HG03575 (cell line): ENCODE data around the gene TRIP6.
"Not testable (repeated sequence)": the region's sequence is repeated elsewhere in the genome, so short reads cannot be mapped to it uniquely, and the experiment has no call there.

Experiments
- ATAC-seq: cut with Tn5 transposase; IDR thresholded peaks from one replicate; pipeline ENCODE4 v1.9.1; 2021; ENCODE audit not compliant: unreplicated experiment, insufficient number of reproducible peaks, low FRiP score; ENCODE audit errors: extremely low read depth

Gene TRIP6

DNA sequence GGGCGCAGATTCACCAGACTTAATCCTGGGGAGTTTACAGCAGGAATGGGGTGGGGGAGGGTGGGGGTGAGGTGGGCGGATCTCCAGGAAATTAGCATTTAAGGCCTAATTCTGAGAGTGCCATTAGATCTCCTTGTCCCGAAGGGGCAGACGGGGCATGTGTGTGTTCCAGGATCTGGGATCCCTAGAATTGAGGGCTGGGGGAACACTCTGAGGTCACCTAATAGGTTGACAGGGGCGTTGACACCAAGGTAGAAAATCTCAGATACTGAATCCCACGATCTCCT is 30.4 kb upstream of the TRIP6 start:
- ATAC-seq, result no peak

DNA sequence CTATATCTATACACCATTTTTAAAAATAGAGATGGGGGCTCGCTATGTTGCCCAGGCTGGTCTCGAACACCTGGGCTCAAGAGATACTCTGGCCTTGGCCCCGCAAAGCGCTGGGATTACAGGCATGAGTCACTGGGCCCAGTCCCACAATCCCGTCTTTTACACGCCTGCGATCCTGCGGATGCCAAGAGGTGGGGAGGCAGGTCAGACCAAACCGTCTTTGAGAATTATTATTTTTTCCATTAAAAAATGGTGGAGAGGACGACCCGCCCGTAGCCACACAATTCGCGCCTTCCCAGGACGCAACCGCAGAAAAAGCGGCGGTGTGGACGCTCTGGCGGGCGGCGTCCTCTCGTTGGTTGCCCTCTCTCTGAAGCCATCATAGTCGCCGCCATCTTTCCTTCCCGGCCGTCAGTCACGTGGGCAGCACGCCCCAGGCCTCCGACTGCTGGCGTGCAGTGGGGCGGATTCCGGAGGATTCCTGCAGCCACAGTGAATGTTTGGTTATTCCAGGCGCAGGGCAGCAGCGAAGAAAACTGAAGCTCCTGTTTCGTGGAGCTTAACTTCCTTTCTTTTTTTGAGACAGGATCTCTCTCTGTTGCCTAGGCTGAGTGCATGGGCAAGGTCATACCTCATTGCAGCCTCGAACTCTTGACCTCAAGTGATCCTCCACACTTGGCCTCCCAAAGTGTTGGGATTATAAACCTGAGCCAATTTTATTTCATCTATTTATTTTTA is 29.9 kb upstream of the TRIP6 start:
- ATAC-seq, result no peak

DNA sequence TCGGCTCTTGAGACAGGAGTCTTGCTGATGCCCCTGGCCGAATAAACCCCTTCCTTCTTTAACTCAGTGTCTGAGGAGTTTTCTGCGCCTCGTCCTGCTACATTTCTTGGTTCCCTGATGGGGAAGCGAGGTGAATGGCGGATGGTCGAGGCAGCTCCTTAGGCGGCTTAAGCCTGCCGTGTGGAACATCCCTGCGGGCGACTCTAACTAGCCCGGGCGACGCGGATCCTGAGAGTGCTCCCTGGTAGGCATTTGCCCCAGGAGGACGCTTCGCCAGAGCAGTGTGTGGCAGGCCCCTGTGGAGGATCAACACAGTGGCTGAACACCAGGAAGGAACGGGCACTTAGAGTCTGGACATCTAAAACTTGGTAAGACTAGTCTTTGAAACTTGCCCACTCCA is 27.8 kb upstream of the TRIP6 start:
- ATAC-seq, result no peak

DNA sequence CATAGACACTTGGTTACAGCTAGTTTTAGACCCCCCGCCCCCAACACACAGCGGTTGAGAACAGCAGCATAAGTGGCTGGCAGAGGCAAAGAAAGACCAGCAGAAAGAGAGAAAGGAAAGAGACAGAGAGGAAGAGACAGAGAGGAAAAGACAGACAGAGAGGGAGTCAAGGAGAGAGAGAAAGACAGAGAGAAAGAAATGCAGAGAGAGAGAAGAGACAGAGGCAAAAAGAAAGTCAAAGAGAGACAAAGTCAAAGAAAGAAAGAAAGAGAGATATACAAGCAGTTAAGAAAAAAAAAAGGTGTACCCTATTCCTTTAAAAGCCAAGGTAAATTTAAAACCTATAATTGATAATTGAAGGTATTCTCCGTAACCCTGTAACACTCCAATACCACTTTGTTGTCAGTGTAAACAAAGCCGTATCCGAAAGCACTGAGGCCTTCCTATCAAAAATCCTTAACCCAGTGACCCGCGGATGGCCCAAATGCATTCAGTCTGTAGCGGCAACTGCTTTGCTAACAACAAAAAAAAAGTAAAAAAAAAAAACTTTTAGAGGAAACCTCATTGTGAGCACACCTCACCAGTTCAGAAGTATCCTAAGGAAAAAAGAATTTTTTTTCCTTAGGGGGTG is 26.6 kb upstream of the TRIP6 start:
- no peak for ATAC-seq

DNA sequence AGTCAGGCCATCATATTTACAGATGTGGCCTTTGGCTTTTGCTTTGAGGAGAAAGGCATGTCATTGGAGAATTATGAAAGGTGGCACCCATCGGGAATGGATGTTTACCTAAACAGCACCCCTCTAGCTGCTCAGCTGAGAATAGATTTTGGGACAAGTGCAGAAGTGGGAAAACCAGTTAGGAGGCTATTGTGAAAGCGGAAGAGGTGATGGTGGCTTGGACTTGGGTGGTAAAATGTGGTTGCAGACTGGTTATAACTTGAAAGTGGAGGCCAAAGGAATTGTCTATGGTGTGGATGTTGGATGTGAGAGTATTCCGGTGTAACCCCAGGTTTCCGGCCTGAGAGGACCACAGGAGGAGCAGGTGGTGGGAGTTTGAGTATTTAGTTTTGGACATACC is 19.8 kb upstream of the TRIP6 start:
- no peak for ATAC-seq

DNA sequence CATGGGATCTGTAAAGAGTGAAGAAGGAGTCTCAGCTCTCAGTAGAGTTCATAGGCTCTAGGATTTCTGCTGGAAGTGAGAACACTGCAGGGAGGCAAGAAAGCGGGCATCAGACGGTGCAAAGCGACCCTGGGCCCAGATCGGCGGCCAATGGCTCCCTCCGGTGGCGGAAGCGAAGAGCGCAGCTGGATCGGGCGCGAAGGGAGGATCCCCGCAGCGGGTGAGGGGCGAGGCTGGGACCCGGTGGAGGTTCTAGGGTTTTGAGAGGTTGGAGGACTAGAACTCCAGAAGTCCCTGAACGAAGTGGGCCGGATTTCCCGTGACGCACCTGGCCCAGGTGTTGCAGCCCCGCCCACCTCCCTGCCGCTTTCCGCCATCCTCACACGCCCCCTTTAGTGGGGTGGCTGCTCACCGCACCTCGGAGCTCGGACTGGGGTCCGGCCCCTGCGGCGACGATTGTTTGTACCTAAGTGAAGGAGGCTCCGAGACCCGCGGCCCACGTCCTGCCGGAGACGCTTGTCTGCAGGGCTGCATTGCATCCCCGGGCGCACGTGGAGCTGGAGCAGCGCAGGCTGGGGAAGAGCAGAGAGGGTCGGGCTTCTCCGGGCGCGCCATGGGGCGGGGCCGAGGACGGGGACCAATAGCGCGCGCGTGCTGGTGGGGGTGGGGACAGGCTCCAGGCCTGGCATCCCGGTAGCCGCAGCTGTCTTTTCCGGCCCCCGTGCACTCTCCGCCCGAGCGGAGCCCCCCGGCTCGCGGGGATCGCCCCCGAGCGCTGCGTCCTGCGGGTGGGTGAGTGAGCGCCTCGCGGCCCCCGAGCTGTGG is 14.9 kb upstream of the TRIP6 start, which contains the start of gene SLC12A9:
Gene SLC12A9, plus strand, starts transcription at position 666 of the 825 bp plus-strand sequence. CDS start 1,485 bp downstream, outside the sequence.
- no peak for ATAC-seq

DNA sequence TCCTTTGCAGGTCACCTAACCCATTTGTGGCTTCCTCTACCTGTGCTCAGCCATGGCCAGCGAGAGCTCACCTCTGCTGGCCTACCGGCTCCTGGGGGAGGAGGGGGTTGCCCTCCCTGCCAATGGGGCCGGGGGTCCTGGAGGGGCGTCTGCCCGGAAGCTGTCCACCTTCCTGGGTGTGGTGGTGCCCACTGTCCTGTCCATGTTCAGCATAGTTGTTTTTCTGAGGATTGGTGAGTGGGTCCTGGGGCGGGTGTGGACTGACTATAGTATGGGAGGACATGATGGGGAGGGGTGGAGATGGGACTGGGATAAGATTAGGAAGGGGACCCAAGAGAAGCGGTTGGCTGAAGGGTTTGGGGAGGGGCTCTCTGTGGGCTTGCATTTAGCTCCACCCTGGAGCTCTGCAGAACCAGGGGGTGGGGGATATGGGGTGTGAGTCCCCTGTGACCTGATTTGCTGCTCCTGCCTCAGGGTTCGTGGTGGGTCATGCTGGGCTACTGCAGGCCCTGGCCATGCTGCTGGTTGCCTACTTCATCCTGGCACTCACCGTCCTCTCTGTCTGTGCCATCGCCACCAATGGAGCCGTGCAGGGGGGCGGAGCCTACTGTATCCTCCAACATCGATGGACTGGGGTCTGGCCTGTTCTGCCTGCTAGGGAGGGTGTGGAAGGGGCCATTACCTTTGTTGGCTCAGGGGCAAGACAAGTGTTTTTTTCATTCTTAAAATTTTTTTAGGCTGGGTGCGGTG is 12.9 kb upstream of the TRIP6 start:
- ATAC-seq, result no peak

DNA sequence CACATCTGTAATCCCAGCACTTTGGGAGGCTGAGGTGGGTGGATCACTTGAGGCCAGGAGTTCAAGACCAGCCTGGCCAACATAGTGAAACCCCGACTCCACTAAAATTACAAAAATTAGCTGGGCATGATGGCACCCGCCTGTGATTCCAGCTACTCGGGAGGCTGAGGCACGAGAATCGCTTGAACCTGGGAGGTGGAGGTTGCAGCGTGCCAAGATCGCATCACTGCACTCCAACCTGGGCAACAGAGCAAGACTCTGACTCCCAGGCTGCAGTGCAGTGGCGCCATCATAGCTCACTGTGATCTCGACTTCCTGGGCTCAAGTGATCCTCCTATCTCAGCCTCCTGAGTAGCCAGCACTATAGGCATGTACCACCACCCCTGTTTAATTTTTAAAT is 12.3 kb upstream of the TRIP6 start:
- ATAC-seq, result not testable (repeated sequence)

DNA sequence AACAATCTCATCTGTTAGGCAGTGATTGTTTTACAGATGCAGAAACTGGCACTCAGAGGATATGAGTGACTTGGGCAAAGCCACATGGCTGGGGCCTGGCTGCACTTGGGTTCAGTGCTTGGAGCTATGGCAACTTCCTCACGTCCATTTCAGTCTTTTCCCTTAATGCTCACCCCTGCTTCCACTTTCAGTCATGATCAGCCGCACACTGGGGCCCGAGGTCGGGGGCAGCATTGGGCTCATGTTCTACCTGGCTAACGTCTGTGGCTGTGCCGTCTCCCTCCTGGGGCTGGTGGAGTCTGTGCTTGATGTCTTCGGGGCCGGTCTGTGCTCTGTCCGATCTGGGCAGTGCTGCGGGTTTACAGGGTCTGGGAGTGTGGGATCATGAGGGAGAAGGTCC is 11.7 kb upstream of the TRIP6 start:
- no peak for ATAC-seq

DNA sequence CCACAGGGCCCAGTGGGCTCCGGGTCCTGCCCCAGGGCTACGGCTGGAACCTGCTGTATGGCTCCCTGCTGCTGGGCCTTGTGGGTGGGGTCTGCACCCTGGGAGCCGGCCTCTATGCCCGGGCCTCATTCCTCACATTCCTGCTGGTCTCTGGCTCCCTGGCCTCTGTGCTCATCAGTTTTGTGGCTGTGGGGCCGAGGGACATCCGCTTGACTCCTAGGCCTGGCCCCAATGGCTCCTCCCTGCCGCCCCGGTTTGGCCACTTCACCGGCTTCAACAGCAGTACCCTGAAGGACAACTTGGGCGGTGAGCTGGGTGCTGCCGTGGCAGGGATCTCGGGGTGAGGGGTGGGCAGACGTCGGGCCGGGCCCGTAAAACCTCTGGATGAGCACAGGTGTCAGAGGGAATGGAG is 10.3 kb upstream of the TRIP6 start:
- no peak for ATAC-seq

DNA sequence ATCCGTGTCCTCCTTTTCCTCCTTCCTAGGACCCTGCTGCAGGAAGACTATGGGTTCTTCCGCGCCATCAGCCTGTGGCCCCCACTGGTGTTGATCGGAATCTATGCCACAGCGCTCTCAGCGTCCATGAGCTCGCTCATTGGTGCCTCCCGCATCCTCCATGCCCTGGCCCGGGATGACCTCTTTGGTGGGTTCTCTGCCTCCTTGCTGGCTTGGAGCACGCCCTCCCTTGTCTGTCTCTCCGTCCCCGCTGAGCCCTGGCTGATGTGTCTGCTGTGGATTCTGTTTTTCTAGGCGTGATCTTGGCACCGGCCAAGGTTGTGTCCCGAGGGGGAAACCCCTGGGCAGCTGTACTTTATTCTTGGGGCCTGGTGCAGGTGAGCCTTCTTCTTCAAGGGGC is 7.3 kb upstream of the TRIP6 start:
- no peak for ATAC-seq

DNA sequence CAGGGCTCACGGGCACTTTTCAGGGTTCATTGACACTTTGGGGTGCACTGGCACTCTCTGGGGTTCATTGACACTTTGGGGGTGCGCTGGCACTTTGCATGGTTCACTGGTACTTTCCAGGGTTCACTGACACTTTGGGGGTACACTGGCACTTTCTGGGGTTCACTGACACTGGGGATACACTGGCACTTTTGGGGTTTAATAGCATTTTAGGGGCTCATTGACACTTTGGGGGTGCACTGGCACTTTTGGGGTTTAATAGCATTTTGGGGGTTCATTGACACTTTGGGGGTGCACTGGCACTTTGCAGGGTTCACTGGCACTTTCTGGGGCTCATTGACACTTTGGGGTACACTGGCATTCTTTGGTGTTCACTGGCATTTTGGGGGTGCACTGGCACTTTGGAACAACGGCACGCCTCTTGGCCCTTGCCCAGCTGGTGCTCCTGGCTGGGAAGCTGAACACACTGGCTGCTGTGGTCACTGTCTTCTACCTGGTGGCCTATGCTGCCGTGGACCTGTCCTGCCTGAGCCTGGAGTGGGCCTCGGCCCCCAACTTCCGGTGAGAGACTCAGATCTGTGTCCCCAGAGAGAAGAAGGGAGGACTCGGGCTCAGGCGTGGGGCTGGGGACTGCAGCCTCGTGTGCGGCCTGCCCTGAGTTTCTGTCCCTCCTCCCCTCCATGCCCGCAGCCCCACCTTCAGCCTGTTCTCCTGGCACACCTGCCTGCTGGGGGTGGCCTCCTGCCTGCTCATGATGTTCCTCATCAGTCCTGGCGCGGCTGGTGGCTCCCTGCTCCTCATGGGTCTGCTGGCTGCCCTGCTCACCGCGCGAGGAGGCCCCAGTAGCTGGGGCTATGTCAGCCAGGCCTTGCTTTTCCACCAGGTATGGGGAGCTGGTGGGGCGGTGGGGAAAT is 6.2 kb upstream of the TRIP6 start:
- ATAC-seq, result no peak

DNA sequence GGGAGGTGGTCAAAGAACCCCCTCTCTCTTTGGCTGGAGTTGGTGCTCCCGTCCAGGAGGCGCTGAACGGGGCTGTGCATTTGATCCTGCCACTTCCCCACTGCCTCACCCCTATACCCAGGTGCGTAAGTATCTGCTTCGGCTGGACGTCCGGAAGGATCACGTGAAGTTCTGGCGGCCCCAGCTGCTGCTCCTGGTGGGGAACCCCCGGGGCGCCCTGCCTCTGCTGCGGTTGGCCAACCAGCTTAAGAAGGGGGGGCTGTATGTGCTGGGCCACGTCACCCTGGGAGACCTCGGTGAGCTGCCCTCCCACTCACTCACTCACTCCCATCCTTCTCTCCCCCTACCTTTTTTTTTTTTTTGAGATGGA is 5.6 kb upstream of the TRIP6 start:
- ATAC-seq, result no peak

DNA sequence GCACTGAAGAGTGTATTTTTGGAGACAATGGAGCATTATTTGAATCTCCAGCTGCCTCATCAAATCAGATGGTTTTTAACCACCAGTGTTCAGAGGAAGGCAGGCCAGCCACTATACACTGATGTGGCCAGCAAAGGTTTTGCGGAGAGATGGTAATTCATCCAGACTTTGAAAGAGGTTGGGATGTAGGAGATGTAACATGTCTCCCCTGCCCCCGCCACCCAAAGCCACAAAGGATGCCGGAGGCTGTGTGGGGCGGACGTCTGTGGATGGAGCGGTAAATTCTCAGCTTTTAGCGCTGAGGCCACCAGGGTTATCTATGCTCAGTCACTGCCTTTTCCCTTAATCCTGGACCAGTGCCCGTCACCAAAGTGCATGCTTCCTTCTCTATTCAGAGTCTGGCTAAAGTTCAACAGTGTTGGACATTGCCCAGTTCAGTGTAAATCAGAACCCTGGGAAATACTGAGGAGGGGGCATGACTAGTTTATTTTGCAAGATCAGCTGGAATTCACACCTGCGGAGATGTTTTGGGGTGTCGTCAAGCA is 3.7 kb upstream of the TRIP6 start:
- ATAC-seq, result no peak

DNA sequence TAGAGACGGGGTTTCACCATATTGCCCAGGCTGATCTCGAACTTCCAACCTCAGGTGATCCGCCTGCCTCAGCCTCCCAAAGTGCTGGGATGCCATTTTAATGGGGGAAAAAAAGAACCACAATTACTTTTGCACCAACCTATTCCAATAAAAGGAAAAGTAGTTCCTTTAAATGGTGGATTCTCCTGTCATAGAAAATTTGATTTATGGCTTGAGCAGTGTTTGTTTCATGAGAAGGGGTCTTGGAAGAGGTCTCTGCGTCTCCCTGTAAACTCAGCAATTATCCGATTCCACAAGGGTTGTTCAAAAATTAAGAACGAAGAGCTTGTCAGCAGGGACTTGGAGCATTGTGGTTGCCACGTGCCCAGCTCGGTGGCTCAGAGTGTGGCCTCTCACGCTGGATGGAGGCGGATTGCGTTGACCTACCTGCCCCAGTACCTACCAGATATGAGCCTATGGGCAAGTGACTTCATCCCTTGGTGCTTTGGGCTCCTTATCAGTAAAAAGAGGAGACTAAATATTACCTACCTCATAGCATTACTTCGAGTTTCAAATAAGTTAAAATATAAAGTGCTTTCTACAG is 2.8 kb upstream of the TRIP6 start:
- ATAC-seq, result no peak

DNA sequence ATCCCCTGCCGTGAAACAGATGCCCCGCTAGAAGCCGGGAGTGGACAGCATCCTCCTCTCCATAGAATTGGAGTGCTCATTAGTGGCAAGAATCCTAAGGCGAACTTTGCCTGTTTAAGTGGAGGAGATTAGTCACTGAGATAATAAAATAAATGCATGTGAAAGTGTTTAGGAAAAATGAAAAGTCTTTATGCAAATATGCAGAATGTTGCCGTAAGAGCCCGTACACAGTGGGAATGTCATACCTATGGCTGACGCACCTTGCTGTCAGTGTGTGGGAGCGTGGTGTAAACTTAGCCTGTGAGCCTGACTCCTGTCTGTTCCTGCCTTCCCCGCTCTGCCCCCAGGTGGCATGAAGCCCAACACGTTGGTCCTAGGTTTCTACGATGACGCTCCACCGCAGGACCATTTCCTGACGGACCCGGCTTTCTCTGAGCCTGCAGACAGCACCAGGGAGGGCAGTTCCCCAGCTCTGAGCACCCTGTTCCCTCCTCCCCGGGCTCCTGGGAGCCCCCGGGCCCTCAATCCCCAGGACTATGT is 1.7 kb upstream of the TRIP6 start:
- ATAC-seq, result no peak

DNA sequence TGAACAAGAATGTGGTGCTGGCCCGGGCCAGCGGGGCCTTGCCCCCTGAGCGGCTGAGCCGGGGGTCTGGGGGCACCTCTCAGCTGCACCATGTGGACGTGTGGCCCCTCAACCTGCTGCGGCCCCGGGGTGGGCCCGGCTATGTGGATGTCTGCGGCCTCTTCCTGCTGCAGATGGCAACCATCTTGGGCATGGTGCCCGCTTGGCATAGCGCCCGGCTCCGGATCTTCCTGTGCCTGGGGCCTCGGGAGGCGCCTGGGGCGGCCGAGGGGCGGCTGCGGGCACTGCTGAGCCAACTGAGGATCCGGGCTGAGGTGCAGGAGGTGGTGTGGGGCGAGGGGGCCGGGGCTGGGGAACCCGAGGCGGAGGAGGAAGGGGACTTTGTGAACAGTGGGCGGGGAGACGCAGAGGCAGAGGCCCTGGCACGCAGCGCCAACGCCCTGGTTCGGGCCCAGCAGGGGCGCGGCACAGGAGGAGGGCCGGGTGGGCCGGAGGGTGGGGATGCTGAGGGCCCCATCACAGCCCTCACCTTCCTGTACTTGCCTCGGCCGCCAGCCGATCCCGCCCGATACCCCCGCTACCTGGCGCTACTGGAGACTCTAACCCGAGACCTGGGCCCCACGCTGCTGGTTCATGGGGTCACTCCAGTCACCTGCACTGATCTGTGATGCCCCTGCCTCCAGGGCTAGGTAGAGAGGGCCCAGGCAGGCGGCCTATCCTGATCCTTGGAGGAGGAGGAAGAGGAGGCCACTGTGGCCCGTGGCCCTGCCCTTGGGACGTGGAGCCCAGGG is 1.1 kb upstream of the TRIP6 start:
- ATAC-seq, result no peak
